HepG2 (cell line): Measurements from ENCODE around the gene CBLB. TPM values are rescaled to one million over a fixed set of nuclear protein-coding genes. Genes with fewer than 3 reads are reported as not detected.

Experiments
- ATAC-seq: fragments of 200-7000 bp; cut with Tn5 transposase; 3 replicates; pipeline ENCODE4 v1.9.1; 2020; ENCODE audit warnings: mild to moderate bottlenecking, moderate library complexity
- BruUV-seq: library from RNA; stranded (reverse); fragments of 400-500 nt; replicated peaks from 2 replicates; lab custom pipeline; 2021; lab: Mats Ljungman, UMichigan
- CTCF ChIA-PET: fragments of 300-600 bp; formaldehyde crosslinking; extraction: SDS; loops from one replicate; lab custom pipeline; 2021; ENCODE audit warnings: low total read pairs, inconsistent platforms, low intra/inter-chr PET ratio; lab: Yijun Ruan, JAX
- POLR2A ChIA-PET: fragments of 350-600 bp; sonication (Branson Sonifier 250); formaldehyde crosslinking; loops from one replicate; lab custom pipeline; 2020; ENCODE audit warnings: antibody characterized with exemption, inconsistent platforms; lab: Yijun Ruan, JAX
- DNase-seq: peaks from one replicate; pipeline ENCODE4 v3.0.0-alpha.2; 2015; ENCODE audit warnings: low spot score
- FAIRE-seq: peaks from 3 replicates; lab custom pipeline; 2011; peaks lifted over from hg19 to GRCh38; lab: Jason Lieb, UNC
- H2AFZ ChIP-seq: one replicate; pipeline ENCODE4 v1.6.1; 2011; ENCODE audit warnings: low read length, inconsistent platforms
- H3K27ac ChIP-seq: fragments of 300-600 bp; 3 replicates; pipeline ENCODE4 v1.8.0; 2011; ENCODE audit warnings: mixed run types, mild to moderate bottlenecking, mixed read lengths, low read length, inconsistent platforms; ENCODE audit not compliant: insufficient read depth; ENCODE audit errors: extremely low read length
- H3K27me3 ChIP-seq, 2 experiments: fragments of 200-600 bp in 1 of 2; 2 replicates in 1 of 2; 3 replicates in 1 of 2; pipeline versions ENCODE4 v1.6.0 to v1.8.0; 2011; ENCODE audit warnings: low read length in 2 of 2, mild to moderate bottlenecking in 2 of 2, moderate library complexity in 2 of 2, inconsistent platforms in 1 of 2; ENCODE audit not compliant: insufficient read depth in 2 of 2, control insufficient read depth in 1 of 2
- H3K36me3 ChIP-seq, 2 experiments: fragments of 200-600 bp in 1 of 2; replicated peaks in 1 of 2; 2 replicates in 1 of 2; 3 replicates in 1 of 2; pipeline versions ENCODE4 v1.5.1 to v1.8.0; 2011; ENCODE audit warnings: low read length in 2 of 2, inconsistent platforms in 1 of 2; ENCODE audit not compliant: insufficient read depth in 2 of 2, control insufficient read depth in 1 of 2
- H3K4me1 ChIP-seq: 2 replicates; pipeline ENCODE4 v1.5.1; 2012; ENCODE audit warnings: low read length, inconsistent platforms; ENCODE audit not compliant: insufficient read depth
- H3K4me2 ChIP-seq: 2 replicates; pipeline ENCODE4 v1.6.0; 2011; ENCODE audit warnings: low read depth, low read length, inconsistent platforms
- H3K4me3 ChIP-seq, 3 experiments: fragments of 200-600 bp in 1 of 3; sonication (generic), shearing (Covaris generic) in 1 of 3; replicated peaks in 1 of 3; 2 replicates each; pipeline ENCODE4 v1.5.1; 2011 to 2016; ENCODE audit warnings: low read length in 3 of 3, inconsistent platforms in 2 of 3, low read depth in 2 of 3, mild to moderate bottlenecking in 2 of 3, control low read depth in 1 of 3, mixed read lengths in 1 of 3; ENCODE audit not compliant: insufficient read depth in 1 of 3
- H3K79me2 ChIP-seq: one replicate; pipeline ENCODE4 v1.6.1; 2011; ENCODE audit warnings: low read length, inconsistent platforms; ENCODE audit not compliant: insufficient read depth
- H3K9ac ChIP-seq: 2 replicates; pipeline ENCODE4 v1.6.0; 2011; ENCODE audit warnings: mild to moderate bottlenecking, low read depth, low read length, inconsistent platforms; ENCODE audit not compliant: insufficient read depth
- H3K9me3 ChIP-seq: 2 replicates; pipeline ENCODE4 v1.5.1; 2012; ENCODE audit warnings: mild to moderate bottlenecking, low read length
- H4K20me1 ChIP-seq: 2 replicates; pipeline ENCODE4 v1.6.0; 2011; ENCODE audit warnings: inconsistent platforms, mild to moderate bottlenecking, low read length, moderate library complexity; ENCODE audit not compliant: insufficient read depth
- AHR ChIP-seq: IDR thresholded peaks from 2 replicates; pipeline ENCODE4 v1.6.1; 2018; ENCODE audit warnings: missing genetic modification reagents, missing compliant biosample characterization
- AKNA ChIP-seq: sonication (generic); formaldehyde crosslinking; IDR thresholded peaks from 2 replicates; pipeline ENCODE4 v1.4.0; 2020; ENCODE audit warnings: missing genetic modification reagents, borderline replicate concordance
- HIVEP1 ChIP-seq: sonication (generic); formaldehyde crosslinking; IDR thresholded peaks from 2 replicates; pipeline ENCODE4 v1.4.0; 2020; ENCODE audit warnings: mild to moderate bottlenecking, missing genetic modification reagents
- NBN ChIP-seq: fragments of 450-650 bp; conservative IDR thresholded peaks from 2 replicates; pipeline ENCODE4 v1.6.1; 2017
- RXRB ChIP-seq: IDR thresholded peaks from 2 replicates; pipeline ENCODE4 v1.6.1; 2016; ENCODE audit warnings: borderline replicate concordance, missing genetic modification reagents, missing compliant biosample characterization
- TBX3 ChIP-seq: fragments of 450-650 bp; IDR thresholded peaks from 2 replicates; pipeline ENCODE4 v1.6.1; 2017; ENCODE audit warnings: antibody characterized with exemption, mild to moderate bottlenecking, inconsistent platforms, borderline replicate concordance
- ZNF570 ChIP-seq: sonication (generic); formaldehyde crosslinking; IDR thresholded peaks from 2 replicates; pipeline ENCODE4 v1.4.0; 2020; ENCODE audit warnings: mild to moderate bottlenecking, missing genetic modification reagents, borderline replicate concordance
- WGBS: methylation state at CpG from one replicate; pipeline ENCODE4 v1.1.6; 2017; ENCODE audit warnings: low lambda C conversion rate; 5-methylcytosine and 5-hydroxymethylcytosine counted together
- in situ Hi-C: cut with HindIII; loops from 2 replicates; pipeline ENCODE4 v1.10.0; 2017; ENCODE audit warnings: low pct_unique_long_range_greater_than_20kb; ENCODE audit not compliant: extremely low pct_ligation_motif_present
- intact Hi-C: fragments of 100-400 bp; cut with micrococcal nuclease; formaldehyde crosslinking; loops from one replicate; pipeline ENCODE4 v1.10.0; 2022; ENCODE audit not compliant: unreplicated experiment
- polyA plus RNA-seq, 8 experiments: library from polyadenylated mRNA; depleted of rRNA in 3 of 8; stranded (reverse) in 7 of 8; unstranded in 1 of 8; fragments of >200 nt; fragmentation: Illumina TruSeq in 4 of 8; extraction: Trizol in 4 of 8; gene quantifications; 2 replicates each; pipeline versions ENCODE4 v1.2.1 to v1.2.3, GENCODE V29; 2011 to 2016; ENCODE audit warnings: low read depth in 4 of 8, missing spikeins in 1 of 8, mixed read lengths in 1 of 8; ENCODE audit not compliant: insufficient read depth in 1 of 8
- total RNA-seq, 5 experiments: library from RNA; depleted of rRNA; stranded (reverse); fragments of >200 nt; fragmentation: Illumina TruSeq; extraction: Trizol; gene quantifications; 2 replicates each; pipeline ENCODE4 v1.2.3, GENCODE V29; 2016; ENCODE audit warnings: low read depth in 1 of 5

CBLB gene
- total and polyA plus RNA-seq, 2 of the 13 experiments (the other 11 are each of a cell fraction or from before 2014, with no cell fraction given), result 9.8 to 16.4 TPM

GRCh38 chr3:105911496-105911895 lies 42.7 kb upstream of the CBLB start (continued):
- TF ChIP-seq AKNA, result no peak
- TF ChIP-seq NBN, result no peak

- Histone ChIP-seq H3K27me3 (no peaks in the 10 kb centered on the region), H3K4me3 (no peak overlapping the region), H3K27ac (no peak overlapping the region), H3K9ac (no peak overlapping the region), H3K4me2 (no peak overlapping the region), H2AFZ (no peak overlapping the region), H3K79me2 (no peaks in the 10 kb centered on the region), H3K36me3 (no peaks in the 10 kb centered on the region), H4K20me1 (no peaks in the 10 kb centered on the region), H3K9me3 (no peaks in the 10 kb centered on the region), H3K4me1 (no peaks in the 10 kb centered on the region)
- 17% methylated on average over 3 of the region's 3 CpGs for WGBS
- BruUV-seq, result no TSS peak
- CTCF ChIA-PET, result no interaction called here
- DNase-seq, result no peak
- FAIRE-seq, result no peak
- no peak for ATAC-seq
- in situ Hi-C loops, result no loop called here
- TF ChIP-seq ZNF570 (no peak), HIVEP1 (CRISPR knock-in tag) (no peak), TBX3 (no peak), AHR (CRISPR knock-in tag) (no peak), RXRB (CRISPR knock-in tag) (no peak)
- POLR2A ChIA-PET, result no interaction called here
- intact Hi-C loops, result no loop called here
These were observed 39.0 kb upstream of the CBLB start for GRCh38 chr3:105907777-105908176.
